Activated naive CD4-positive, alpha-beta T cell treated with anti-CD3 and anti-CD28 coated beads, Interleukin-2, amount 50 U/mL, for 16 hours (primary cell): ENCODE results near the gene WSB2.
A peak's percentile ranks its signal among the peaks of the same experiment; 100 is the strongest.
"Not testable (repeated sequence)": the region's sequence is repeated elsewhere in the genome, so short reads cannot be mapped to it uniquely, and the experiment has no call there.

Experiments
- DNase-seq: peaks from one replicate; pipeline ENCODE4 v3.0.0-alpha.2; 2020

Gene WSB2

GRCh38 chr12:118034429-118035189 lies 26.4 kb downstream of the WSB2 start:
- no peak for DNase-seq

DNA sequence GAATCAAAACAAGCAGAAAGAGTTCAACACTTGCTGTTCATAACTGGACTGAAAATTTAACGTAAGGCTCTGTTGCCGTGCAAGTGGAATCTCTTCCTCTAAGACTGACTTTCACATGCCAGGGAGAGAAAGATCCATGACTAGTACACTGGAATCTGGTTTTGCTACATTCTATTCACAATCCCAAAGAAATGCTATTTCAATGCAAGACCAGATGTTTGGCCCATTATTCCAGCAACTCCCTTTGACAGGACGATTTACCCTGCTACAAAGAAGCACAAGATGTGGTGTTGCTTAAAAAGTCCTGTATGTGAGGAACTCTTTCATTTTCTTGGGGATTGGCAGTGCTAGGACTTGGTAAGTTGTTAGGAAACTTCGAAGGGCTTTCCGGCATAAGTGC lies 27.1 kb downstream of the WSB2 start:
- no peak for DNase-seq

DNA sequence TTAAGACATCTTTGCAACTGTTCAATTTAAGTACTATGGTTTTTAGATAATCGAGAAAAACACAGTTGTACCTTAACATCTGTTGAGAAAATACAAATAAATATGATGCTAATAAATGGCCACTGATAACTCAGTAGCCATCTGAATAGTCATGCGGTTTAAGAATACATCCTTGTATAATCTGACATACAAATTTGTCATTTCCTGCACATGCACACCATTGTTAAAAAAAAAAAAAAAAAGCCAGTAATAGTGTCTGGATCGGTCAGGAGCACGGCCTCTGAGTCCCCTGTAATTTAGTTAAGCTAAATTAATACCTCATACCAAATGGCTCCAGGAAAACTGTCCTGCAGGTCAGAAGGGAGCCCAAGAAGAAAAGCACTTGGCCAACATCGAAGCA lies 27.7 kb downstream of the WSB2 start:
- DNase-seq: no peak

GRCh38 chr12:118032188-118032587 lies 28.8 kb downstream of the WSB2 start:
- DNase-seq: no peak

DNA sequence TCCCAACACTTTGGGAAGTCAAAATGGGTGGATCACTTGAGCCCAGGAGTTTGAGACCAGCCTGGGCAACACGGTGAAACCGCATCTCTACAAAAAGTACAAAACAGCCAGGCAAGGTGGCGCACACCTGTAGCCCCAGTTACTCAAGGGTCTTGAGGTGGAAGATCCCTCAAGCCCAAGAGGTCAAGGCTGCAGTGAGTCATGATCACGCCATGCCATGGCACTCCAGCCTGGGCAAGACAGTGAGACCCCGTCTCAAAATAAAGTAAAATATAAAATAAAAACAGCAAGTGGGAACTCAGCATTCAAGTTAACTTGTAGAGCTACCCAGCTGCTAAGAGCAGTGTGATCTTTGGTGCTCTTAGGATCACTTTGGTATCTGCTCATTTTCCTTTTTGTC lies 31.8 kb downstream of the WSB2 start:
- no peak for DNase-seq

- no peak for DNase-seq
Observed at GRCh38 chr12:118025168-118025567, 35.8 kb downstream of the WSB2 start.

- no peak for DNase-seq
Observed at GRCh38 chr12:118023301-118023860, 37.6 kb downstream of the WSB2 start.

- DNase-seq: no peak
Observed at GRCh38 chr12:118022728-118023109, 38.3 kb downstream of the WSB2 start.

DNA sequence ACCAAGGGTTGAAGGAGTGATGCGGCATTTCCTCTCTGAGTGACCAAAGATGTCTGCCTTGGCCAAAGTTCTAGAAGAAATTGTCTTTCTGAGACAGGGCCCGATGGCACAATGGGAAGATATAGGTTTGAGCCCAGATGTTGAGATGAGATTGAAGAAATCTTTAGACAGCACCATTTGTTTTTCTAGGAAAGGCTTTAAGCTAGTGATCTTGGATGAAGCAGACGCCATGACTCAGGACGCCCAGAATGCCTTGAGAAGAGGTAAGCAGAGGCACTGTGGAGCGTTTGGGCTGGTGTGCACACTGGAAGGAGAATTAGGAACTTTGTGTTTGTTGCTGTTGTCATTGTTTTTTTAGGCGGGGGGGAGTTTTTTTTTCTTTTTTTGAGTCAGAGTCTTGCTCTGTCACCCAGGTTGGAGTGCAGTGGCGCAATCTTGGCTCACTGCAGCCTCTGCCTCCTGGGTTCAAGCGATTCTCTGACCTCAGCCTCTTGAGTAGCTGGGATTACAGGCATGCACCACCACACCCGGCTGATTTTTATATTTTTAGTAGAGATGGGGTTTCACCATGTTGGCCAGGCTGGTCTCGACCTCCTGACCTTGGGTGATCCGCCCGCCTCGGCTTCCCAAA lies 38.8 kb downstream of the WSB2 start:
- DNase-seq: not testable (repeated sequence)

GRCh38 chr12:118020036-118020435 lies 40.9 kb downstream of the WSB2 start:
- no peak for DNase-seq

DNA sequence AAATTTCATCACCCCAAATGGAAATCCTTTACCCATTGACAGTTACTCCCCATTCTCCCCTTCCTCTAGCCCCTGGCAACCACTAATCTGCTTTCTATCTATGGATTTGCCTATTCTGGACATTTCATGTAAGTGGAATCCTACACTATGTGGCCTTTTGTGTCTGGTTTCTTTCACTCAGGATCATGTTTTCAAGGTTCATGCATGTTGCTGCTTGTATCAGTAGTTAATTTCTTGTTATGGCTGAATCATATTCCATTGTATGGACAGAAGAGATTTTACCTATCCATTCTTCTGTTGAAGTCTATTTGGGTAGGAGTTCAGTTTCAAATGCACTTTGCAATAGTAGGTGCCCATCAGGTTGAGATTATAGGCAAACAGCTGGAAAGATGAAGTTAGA lies 43.1 kb downstream of the WSB2 start:
- no peak for DNase-seq

DNA sequence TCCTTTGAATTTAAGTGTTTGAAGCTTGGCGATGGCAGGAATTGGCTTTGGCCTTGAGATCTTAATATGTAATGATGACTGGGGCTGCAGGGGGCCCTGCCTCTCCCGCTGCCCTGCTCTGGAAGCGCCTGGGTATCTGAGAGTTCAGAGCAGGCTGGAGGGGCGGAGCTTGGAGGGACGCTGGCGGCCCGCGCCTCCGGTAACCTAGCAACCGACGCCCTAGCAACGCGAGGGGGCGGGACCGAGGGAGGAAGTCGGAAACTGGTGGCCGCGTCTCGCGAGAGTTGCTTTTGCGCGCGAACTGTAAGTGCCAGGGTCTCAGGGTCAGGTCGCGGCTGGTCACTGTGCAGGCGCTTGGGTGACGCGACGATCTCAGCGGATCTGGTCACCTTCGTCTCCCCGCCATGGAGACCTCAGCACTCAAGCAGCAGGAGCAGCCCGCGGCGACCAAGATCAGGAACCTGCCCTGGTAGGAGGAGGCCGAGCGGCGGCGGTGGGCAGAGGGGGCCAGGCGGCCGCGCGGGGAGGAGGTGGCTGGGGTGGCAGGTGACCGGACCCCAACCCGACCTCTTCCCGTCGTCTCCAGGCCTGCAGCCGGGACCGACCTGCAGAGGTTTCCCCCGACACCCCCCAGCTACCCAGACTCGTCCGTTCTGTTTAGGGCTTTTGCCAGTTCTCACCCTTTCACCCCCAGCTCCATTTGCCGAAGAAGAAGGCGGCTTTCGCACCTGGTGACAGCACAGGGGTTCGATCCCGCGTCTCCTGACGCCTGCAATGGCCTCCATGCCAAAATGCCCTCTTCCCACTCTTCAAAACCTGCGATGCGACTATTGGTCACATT lies 44.3 kb downstream of the WSB2 start, which contains the start of gene RFC5:
Gene RFC5 (plus strand): TSS at position 280 of the 841 bp plus-strand sequence. CDS start 125 bp downstream, at position 405.
- DNase-seq: peak; percentile 98

- no peak for DNase-seq
Observed at GRCh38 chr12:118015944-118016343, 45.0 kb downstream of the WSB2 start.

DNA sequence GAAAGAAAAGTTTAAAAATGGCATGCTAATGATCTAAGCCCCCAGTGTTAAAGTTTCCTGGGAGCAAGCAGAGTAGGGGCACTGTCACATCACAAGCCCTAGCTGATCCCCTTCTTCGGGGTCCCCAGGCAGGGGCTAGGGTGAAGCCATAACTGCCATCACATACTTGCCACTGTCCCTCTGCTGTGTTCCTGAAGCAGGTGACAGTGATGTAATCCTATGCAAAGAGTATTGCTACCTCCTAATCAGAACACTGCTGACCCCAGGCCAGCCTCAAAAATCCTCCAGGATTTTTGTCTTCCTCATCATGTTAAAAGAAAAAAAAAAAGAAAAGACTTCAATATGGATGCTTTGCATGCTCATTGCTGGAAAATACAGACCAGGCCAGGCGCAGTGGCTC lies 45.7 kb downstream of the WSB2 start:
- DNase-seq: no peak

- DNase-seq: no peak
Observed at GRCh38 chr12:118013283-118013682, 47.7 kb downstream of the WSB2 start.

- DNase-seq: no peak
Observed at GRCh38 chr12:118011961-118012360, 49.0 kb downstream of the WSB2 start.

DNA sequence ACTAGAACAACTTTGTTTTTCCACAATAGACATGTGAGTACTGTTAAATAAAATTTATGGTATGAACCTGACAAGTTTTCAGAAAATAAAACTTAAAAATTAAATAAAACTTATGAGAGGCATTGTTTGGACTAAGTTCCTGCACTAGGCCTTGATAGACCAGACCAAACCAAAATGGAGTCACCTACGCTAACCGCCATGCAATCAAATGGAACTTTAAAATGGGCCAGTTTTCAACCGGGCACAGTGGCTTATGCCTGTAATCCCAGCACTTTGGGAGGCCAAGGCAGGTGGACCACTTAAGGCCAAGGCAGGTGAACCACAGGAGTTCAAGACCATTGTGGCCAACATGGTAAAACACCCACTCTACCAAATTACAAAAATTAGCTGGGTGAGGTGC lies 49.6 kb downstream of the WSB2 start:
- no peak for DNase-seq

DNA sequence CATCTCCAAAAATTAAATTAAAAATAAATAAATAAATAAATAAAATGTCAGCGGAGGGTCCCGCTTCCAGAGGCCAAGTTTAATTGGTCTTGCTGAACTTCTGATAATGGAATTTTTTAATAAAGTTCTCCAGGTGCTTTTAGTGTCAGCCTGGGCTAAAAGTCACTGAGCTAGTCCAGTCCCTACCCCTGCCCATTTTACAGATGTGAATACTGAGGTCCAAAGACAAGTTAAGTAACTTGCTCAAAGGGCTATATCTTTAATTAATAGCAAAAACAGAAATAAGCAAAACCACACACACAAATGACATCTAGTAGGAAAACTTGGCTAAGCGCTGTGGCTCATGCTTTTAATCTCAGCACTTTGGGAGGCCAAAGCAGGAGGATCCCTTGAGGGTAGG lies 50.1 kb downstream of the WSB2 start:
- no peak for DNase-seq

- not testable (repeated sequence) for DNase-seq
Observed at GRCh38 chr12:117999806-118000205, 61.2 kb downstream of the WSB2 start.

DNA sequence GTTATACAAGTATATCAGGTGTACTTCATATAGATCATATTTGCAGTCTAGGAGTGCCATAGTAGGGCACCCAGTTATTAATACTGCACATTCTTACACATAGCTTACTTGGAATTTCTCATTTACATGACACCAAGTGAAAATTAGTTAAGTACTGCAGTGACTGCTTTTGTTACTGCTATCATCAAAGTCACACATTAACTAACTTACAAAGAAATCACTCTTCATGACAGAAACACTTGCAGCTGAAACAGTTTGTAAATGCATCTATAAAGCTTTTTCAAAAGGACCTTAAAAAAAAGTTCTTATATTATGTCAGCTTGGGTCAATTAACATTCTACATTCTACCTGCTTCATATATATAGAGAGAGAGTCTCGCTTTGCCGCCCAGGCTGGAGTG lies 62.3 kb downstream of the WSB2 start:
- no peak for DNase-seq

DNA sequence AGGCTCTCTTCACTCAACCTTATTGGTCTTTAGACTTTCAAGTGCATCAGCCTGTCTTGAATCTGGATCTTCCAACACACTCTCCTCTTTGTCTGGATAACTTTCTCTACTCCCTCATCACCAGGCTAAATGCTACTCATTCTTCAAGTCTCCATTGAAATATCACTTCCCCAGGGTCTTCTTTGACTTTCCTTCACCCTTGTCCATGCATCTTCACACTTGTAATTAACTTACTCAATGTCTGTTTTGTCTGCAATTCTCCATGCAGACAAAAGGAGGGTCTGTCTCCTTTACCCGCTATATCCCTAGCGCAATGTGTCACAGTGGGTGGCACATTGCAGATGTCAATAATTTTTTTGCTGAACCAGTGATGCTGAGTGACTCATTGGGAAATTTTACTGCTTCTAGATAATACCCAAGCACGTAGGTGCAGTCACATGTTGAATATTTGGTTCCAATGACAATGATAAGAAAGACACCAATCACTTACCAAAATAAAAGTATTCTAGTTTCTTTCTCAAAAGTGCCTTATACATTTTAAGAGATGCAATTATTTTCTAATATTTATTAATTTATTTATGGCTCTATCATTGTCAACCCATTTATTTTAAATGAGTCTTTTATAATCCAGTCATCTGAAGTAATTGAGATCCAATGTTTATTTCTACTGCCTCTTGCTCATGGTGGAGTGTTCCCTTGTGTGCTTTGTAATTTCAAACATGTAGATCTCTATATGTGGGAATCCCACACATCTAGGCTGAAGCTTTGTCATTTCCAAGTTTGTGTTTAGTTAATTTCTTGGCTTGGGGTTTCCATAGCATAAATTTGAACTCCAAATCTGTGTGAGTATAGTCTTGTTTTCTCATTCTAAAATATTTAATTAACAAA lies 66.2 kb downstream of the WSB2 start:
- DNase-seq: no peak
